ENCODE data around the gene ELOF1. TPM values are rescaled to one million over a fixed set of nuclear protein-coding genes. Genes with fewer than 3 reads are reported as not detected.

Gene ELOF1
- polyA plus RNA-seq, 1 donor from 2014 or later, result 38.0 TPM

DNA sequence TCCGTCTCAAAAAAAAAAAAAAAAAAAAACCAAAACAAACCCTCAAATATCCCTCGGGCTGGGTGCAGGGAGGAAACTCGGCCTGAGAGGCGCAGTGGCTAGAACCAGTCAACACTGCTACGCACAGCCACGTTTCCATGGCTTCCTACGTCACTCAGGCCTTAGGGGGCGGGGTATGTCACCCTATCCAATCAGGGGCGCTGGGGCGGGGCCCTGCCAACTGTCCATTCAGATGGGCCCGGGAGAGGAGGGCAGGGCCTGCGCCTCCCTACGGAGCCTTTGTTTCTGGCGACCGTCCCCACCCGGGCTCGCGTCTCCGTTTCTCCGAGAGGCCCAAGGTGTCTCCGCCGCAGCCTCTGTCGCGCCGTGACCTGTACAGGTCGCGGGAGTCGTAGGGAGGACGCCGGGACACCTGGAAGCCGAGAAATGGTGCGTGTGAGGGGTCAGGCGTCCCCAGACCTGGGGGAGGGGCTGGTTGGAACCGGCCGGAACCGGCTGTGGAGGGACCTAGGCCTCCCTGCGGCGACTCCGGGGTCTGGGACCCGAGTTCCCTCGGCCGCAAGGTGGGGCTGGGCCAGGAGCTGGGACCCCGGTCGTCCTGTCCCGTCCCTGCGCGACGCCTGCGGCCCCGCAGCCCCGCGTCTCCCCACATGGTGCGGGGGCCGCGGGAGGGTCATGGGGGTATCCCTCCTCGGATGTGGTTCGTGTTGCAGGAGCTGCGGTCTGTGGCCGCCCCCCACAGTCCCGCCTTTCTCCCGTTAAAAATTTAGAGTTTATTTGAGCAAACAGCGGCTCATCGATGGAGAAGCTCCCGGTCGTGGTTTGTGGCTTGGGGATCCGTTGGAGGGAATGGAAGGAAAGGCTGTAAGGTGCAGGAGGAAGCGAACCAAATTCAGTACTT is 38.4 kb upstream of the ELOF1 start, which contains the start of gene ZNF627:
TSS of gene ZNF627 (plus strand) at position 282 of the 901 bp plus-strand sequence. CDS start at position 427, 145 bp downstream.
- H3K79me2 ChIP-seq (replicated peaks; ENCODE audit: insufficient read depth, low read length), result peaks cover 46% of the 10 kb centered on the region
- H3K9me2 ChIP-seq (ENCODE audit: insufficient read depth, low read length), result no peaks in the 10 kb centered on the region
- peak within 1 kb of the TSS; percentile 94 for H3K4me3 ChIP-seq (ENCODE audit: low read length)
- peak within 1 kb of the TSS; percentile 99 for H3K27ac ChIP-seq (ENCODE audit: low read length)
- no peaks in the 10 kb centered on the region for H3K9me3 ChIP-seq (ENCODE audit: low read length)
- H3K27me3 ChIP-seq (ENCODE audit: insufficient read depth, low read depth, low read length), result no peaks in the 10 kb centered on the region
- H3K9ac ChIP-seq (ENCODE audit: low read length), result peak within 1 kb of the TSS; percentile 100
- TF ChIP-seq TAF1 (IDR thresholded peaks at IDR 0.05; ENCODE audit: low read depth) (peak; percentile 80), SMC3 (conservative IDR thresholded peaks at IDR 0.05; ENCODE audit: poor library complexity) (peak; percentile 55), EP300 (conservative IDR thresholded peaks at IDR 0.05; ENCODE audit: poor library complexity, severe bottlenecking) (peak; percentile 71), MXI1 (conservative IDR thresholded peaks at IDR 0.05; ENCODE audit: poor library complexity, severe bottlenecking) (peak; percentile 70), EZH2 (IDR thresholded peaks at IDR 0.05; ENCODE audit: borderline replicate concordance, insufficient read depth, low read length, poor library complexity, severe bottlenecking) (no peak), POLR2AphosphoS5 (IDR thresholded peaks at IDR 0.05) (peak; percentile 99), RAD21 (conservative IDR thresholded peaks at IDR 0.05) (peak; percentile 23)
- TF ChIP-seq, protein P1, sequence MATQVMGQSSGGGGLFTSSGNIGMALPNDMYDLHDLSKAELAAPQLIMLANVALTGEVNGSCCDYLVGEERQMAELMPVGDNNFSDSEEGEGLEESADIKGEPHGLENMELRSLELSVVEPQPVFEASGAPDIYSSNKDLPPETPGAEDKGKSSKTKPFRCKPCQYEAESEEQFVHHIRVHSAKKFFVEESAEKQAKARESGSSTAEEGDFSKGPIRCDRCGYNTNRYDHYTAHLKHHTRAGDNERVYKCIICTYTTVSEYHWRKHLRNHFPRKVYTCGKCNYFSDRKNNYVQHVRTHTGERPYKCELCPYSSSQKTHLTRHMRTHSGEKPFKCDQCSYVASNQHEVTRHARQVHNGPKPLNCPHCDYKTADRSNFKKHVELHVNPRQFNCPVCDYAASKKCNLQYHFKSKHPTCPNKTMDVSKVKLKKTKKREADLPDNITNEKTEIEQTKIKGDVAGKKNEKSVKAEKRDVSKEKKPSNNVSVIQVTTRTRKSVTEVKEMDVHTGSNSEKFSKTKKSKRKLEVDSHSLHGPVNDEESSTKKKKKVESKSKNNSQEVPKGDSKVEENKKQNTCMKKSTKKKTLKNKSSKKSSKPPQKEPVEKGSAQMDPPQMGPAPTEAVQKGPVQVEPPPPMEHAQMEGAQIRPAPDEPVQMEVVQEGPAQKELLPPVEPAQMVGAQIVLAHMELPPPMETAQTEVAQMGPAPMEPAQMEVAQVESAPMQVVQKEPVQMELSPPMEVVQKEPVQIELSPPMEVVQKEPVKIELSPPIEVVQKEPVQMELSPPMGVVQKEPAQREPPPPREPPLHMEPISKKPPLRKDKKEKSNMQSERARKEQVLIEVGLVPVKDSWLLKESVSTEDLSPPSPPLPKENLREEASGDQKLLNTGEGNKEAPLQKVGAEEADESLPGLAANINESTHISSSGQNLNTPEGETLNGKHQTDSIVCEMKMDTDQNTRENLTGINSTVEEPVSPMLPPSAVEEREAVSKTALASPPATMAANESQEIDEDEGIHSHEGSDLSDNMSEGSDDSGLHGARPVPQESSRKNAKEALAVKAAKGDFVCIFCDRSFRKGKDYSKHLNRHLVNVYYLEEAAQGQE (IDR thresholded peaks at IDR 0.05; ENCODE audit: borderline replicate concordance), result peak; percentile 93
- TF ChIP-seq, protein P2, sequence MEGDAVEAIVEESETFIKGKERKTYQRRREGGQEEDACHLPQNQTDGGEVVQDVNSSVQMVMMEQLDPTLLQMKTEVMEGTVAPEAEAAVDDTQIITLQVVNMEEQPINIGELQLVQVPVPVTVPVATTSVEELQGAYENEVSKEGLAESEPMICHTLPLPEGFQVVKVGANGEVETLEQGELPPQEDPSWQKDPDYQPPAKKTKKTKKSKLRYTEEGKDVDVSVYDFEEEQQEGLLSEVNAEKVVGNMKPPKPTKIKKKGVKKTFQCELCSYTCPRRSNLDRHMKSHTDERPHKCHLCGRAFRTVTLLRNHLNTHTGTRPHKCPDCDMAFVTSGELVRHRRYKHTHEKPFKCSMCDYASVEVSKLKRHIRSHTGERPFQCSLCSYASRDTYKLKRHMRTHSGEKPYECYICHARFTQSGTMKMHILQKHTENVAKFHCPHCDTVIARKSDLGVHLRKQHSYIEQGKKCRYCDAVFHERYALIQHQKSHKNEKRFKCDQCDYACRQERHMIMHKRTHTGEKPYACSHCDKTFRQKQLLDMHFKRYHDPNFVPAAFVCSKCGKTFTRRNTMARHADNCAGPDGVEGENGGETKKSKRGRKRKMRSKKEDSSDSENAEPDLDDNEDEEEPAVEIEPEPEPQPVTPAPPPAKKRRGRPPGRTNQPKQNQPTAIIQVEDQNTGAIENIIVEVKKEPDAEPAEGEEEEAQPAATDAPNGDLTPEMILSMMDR (IDR thresholded peaks at IDR 0.05; ENCODE audit: poor library complexity, severe bottlenecking), result peak; percentile 39
- H4K20me1 ChIP-seq (ENCODE audit: insufficient read depth), result no peaks in the 10 kb centered on the region
- peak within 1 kb of the TSS; percentile 79 for H3K4me2 ChIP-seq (ENCODE audit: low read length)
- H2AFZ ChIP-seq (ENCODE audit: low read depth, low read length), result peak within 1 kb of the TSS; percentile 76
- H3K36me3 ChIP-seq (ENCODE audit: insufficient read depth, low read length), result peaks cover 9% of the 10 kb centered on the region
- H3F3A ChIP-seq (ENCODE audit: insufficient read depth, low read length, poor library complexity, severe bottlenecking), result no peaks in the 10 kb centered on the region

DNA sequence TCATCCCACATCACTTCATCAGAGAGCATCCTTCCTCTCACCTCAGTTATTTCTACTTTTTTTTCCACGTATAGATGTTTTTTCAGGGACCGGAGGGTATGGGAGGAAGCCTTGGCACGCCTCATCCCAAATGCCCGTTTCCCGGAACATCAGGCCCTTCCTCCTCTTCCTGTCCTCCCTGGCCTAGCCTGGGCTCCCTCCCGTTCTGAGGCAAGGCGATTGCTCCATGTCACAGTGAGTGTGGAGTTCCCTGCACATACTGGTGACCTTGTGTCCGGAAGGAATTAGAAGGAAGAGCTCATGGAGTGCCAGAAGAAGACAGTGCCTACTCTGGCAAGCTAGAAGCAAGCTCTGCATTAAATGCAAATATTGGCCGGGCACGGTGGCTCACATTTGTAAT is 37.1 kb upstream of the ELOF1 start:
- H2AFZ ChIP-seq (ENCODE audit: low read depth, low read length), result no peak overlapping the region
- TF ChIP-seq RAD21 (conservative IDR thresholded peaks at IDR 0.05), result no peak
- TF ChIP-seq, protein P1 (IDR thresholded peaks at IDR 0.05; ENCODE audit: borderline replicate concordance), result no peak
- TF ChIP-seq EZH2 (IDR thresholded peaks at IDR 0.05; ENCODE audit: borderline replicate concordance, insufficient read depth, low read length, poor library complexity, severe bottlenecking), result no peak
- no peak for TF ChIP-seq SMC3 (conservative IDR thresholded peaks at IDR 0.05; ENCODE audit: poor library complexity)
- TF ChIP-seq MXI1 (conservative IDR thresholded peaks at IDR 0.05; ENCODE audit: poor library complexity, severe bottlenecking), result no peak

More for the DNA sequence above, 37.1 kb upstream of the ELOF1 start:
- Histone ChIP-seq H3K4me3 (ENCODE audit: low read length) (no peak overlapping the region), H3K9me2 (ENCODE audit: insufficient read depth, low read length) (no peaks in the 10 kb centered on the region), H3K27me3 (ENCODE audit: insufficient read depth, low read depth, low read length) (no peaks in the 10 kb centered on the region), H3K36me3 (ENCODE audit: insufficient read depth, low read length) (peaks cover 9% of the 10 kb centered on the region), H3K4me2 (ENCODE audit: low read length) (no peak overlapping the region), H3K9ac (ENCODE audit: low read length) (no peak overlapping the region), H3K79me2 (replicated peaks; ENCODE audit: insufficient read depth, low read length) (peaks cover 35% of the 10 kb centered on the region), H4K20me1 (ENCODE audit: insufficient read depth) (no peaks in the 10 kb centered on the region), H3K27ac (ENCODE audit: low read length) (no peak overlapping the region), H3F3A (ENCODE audit: insufficient read depth, low read length, poor library complexity, severe bottlenecking) (no peaks in the 10 kb centered on the region), H3K9me3 (ENCODE audit: low read length) (no peaks in the 10 kb centered on the region)

All from neural cell (in vitro differentiated cells).